Subcutaneous adipose tissue (tissue), 4 donors: Measurements from ENCODE around the gene GLIPR1. TPM values are rescaled to one million over a fixed set of nuclear protein-coding genes. Genes with fewer than 3 reads are reported as not detected.

ENCODE experiments used
- total RNA-seq, 4 donors: library from RNA; depleted of rRNA; stranded (reverse); fragments of >200 nt; gene quantifications; one replicate each; pipeline ENCODE4 v1.1.0, GENCODE V29; 2016
- TF ChIP-seq, protein P1 (sequence below): fragments of 450-650 bp; IDR thresholded peaks from one replicate; pipeline ENCODE4 v1.5.1; 2016; ENCODE audit warnings: low read depth, mild to moderate bottlenecking, control low read depth, antibody characterized with exemption, moderate library complexity

Gene GLIPR1
- total RNA-seq, 4 donors from 2014 or later: 8.9 to 82.6 (median 24.2) TPM

- TF ChIP-seq, protein P1, sequence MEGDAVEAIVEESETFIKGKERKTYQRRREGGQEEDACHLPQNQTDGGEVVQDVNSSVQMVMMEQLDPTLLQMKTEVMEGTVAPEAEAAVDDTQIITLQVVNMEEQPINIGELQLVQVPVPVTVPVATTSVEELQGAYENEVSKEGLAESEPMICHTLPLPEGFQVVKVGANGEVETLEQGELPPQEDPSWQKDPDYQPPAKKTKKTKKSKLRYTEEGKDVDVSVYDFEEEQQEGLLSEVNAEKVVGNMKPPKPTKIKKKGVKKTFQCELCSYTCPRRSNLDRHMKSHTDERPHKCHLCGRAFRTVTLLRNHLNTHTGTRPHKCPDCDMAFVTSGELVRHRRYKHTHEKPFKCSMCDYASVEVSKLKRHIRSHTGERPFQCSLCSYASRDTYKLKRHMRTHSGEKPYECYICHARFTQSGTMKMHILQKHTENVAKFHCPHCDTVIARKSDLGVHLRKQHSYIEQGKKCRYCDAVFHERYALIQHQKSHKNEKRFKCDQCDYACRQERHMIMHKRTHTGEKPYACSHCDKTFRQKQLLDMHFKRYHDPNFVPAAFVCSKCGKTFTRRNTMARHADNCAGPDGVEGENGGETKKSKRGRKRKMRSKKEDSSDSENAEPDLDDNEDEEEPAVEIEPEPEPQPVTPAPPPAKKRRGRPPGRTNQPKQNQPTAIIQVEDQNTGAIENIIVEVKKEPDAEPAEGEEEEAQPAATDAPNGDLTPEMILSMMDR: no peak
Measured at GRCh38 chr12:75509621-75510020, 29.1 kb downstream of the GLIPR1 start.

DNA sequence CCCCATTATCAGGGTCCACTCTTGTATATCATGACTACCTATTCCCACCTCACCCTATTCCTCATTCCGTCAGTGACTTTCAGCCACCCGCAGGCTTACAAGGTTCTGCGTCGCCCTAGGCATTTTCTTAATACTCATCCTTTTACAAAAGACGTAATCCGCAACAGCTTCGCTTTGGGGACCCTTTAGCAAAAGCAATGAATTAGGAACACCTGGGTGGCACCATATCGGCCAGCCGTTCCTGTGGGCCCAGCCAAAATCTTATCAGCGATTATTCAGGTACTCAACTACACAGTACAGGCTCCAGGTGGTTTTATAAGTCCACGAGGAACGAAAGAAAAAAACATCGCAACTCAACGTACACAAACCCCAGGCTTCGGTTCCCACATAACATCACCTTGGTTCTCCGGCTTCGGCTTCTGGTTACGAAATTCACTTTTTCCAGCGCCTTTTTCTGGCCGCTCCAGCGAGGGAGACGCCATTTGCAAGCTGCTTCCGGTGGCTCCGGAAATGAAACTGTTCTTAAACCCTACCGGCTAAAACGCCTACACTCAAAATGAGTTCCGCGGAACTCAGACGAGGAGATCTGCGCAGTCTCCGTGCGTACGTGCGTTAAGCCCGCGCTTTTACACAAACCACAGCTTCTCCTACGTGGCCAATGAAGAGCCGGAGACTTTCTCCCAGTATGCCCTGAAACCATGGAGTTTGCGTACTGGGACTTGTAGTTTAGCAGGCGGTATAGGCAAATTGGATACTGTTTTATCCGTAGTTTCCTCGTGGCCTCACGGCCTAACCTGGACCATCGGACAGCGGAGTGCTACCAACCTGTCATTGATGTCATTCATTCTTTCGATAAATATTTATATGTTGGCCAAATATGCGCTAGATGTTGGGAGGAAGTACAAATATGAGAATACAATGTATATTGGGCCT lies 30.8 kb downstream of the GLIPR1 start, which contains the start of gene KRR1:
TSS of gene KRR1 (minus strand) at position 494 of the 933 bp plus-strand sequence. CDS start at position 482, 12 bp downstream.
- TF ChIP-seq, protein P1: no peak

DNA sequence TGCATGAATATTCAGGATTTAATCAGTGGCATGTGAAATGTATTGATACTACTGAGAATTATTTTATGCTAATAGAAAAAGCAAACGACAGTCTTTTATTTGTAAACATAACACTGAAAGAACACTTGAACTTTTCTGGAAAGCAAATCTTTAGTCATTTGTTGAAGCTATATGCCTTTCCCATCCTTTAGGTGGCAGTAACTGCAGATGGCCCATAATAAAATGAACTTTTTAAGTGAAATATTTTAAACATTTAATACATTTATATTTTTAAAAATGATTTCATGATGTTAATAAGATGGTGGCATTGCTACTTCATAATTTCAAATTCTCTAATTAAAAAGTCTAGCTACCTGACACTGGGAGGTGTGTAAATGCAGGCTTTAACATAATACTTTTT lies 44.7 kb downstream of the GLIPR1 start:
- TF ChIP-seq, protein P1: no peak

DNA sequence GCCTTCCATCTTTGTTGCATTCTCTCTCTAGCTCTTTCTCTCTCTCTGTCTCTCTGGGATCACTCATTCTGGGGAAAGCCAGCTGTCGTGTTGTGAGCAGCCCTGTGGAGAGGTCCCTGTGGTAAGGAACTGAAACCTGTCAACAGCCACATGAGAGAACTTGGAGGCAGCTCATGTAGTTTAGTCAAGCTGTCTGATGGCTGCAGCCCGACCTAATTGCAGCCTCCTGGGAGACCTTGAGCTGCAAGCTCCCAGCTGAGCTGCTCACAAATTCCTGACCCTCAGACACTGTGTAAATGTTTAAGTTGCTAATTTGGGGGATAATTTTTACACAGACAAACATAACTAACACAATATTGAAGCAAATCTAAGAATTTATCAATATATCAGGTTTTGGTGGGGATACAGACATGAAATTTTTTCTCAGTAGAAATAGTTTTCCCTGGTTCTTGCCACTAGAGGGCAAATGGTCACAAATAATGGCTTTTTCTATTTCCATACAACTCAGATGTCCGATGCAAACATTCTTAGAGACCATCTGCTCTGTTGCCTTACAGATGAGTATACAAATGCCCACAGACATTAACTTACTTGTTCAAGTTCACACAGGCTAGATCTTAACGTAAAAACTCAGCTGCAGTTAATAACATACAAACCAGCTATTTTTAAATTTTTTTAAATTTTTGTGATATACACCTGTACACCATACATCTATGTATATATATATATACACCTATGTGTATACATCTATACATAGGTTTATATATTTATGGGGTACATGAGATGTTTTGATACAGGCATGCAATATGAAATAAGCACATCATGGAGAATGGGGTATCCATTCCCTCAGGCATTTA lies 46.3 kb downstream of the GLIPR1 start:
- TF ChIP-seq, protein P1: no peak

GRCh38 chr12:75528272-75528671 lies 47.7 kb downstream of the GLIPR1 start:
- TF ChIP-seq, protein P1: no peak

DNA sequence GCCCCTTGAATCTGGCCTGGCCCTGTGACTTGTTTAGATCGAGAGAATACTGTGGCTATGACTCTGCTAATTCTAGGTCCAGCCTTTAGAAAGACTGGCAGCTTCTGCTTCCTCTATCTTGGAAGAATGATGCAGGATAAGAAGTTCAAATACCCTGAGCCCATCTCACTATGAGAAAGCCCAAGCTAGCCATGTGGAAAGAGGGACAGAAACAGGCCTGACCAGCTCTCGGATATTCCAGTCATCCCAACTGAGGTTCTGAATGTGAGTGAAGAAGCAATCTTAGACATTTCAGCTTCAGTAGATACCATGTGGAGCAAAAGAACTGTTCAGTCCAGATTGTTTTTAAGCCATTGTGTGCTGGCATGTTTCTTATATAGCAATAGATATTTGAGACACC lies 48.1 kb downstream of the GLIPR1 start:
- TF ChIP-seq, protein P1: no peak

DNA sequence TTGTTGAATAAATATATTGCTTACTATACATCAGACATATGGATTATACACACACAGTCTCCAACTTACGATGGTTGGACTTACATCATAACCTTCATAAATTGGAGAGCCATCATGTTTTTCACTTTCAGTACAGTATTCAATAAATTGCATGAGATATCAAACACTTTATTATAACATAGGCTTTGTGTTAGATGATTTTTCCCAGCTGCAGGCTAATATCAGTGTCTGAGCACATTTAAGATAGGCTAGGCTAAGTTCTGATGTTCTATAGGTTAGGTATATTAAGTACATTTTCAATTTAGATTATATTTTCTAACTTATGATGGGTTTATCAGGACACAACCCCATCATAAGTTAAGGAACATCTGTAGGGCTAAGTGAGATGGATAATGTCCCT lies 48.8 kb downstream of the GLIPR1 start:
- TF ChIP-seq, protein P1: no peak
